ENCODE results near the gene SCAANT1. TPM values are rescaled to one million over a fixed set of nuclear protein-coding genes. Genes with fewer than 3 reads are reported as not detected.

The SCAANT1 gene
- not detected for total RNA-seq
- long read RNA-seq, result 0 reads

- intact Hi-C loops (cut with micrococcal nuclease), result no loop called here
- DNase-seq (peak; percentile 94), ATAC-seq (peak; percentile 94)
Measured at GRCh38 chr3:63911873-63912767, at the start of gene SCAANT1. Gene SCAANT1, minus strand, starts transcription at chr3:63912383.

DNA sequence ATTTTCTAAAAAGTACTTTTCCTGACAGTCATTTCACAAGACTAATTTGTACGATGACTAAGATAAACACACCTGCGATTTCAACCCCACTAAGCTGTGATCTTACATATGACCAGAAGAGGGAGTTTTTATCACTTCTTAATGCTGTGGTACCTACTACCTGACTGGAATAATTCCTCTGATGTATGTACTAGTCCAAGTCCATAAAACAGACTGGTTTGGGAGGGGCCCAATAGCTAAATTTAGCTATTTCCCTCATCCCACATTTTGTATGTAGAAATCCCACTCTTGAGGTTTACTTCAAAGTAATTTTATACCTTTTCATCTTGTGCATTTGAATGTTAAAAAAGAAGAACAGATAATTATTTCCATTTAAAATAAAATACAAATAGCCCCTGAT lies 49.7 kb upstream of the SCAANT1 start:
- intact Hi-C loops (cut with micrococcal nuclease), result no loop called here
- ATAC-seq, result peak; percentile 39
- no peak for DNase-seq

DNA sequence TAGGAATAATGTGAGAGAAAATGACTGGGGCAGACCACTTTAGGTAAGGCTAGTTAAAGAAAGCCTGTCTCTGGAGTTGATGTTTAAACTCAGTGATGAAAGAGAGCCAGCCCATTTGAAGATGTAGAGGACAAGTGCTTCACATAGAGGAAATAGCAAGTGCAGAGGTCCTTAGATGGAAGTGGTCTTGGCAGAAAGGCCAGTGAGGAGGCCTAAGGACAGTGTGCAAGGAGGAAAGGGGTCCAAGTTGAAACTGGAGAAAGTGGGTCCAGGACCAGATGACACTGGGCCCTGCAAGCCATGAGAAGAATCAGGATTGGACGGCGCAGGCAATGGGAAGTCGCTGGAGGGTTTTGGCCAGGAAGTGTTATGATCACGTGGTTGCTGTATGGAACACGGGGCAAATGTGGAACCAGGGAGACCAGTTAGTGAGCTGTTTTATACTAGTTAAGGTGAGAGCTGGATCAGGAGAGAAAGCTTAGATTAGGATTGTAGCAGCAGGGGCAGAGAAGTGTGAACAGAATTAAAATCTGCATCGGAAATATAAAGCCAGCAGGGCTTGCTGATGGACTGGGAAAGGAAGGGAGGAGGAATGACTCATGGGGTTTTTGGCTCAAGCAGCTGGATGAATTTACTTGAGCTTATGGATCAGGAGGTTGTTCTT lies 48.0 kb upstream of the SCAANT1 start:
- no peak for DNase-seq
- intact Hi-C loops (cut with micrococcal nuclease), result no loop called here

GRCh38 chr3:63959146-63959545 lies 47.0 kb upstream of the SCAANT1 start:
- intact Hi-C loops (cut with micrococcal nuclease), result no loop called here
- no peak for DNase-seq
- no peak for ATAC-seq

More for the DNA sequence above, 48.0 kb upstream of the SCAANT1 start:
- peak; percentile 62 for ATAC-seq

DNA sequence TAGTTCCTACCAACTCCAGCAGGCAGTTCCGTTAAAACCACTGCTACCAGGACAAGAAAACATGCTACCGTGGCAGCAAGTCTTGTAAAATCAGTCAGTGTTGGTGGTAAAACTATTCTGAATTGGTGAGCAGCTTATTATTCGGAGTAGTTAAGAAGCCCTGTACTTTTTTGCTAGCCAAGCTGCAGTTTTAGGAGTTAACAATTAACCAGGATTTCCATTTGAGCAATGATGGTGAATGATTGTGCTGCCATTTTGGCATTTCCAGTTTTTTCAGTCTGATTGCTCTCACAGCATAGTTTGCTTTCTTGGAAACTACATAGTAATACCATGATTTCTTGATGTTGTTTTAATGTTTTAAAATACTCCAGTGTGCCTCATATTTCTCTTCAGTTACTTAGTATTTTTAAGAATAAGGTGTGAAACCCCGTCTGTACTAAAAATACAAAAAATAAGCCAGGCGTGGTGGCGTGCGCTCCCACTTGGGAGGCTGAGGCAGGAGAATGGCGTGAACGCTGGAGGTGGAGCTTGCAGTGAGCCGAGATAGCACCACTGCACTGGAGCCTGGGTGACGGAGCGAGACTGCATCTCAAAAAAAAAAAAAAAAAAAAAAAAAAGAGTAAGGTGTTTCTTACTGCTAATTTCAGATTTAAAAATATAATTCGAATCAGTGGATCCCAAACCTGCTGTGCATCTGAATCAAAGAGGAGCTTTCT lies 43.8 kb upstream of the SCAANT1 start:
- ATAC-seq, result no peak
- intact Hi-C loops (cut with micrococcal nuclease), result no loop called here
- no peak for DNase-seq

- intact Hi-C loops (cut with micrococcal nuclease), result no loop called here
- DNase-seq, result no peak
- no peak for ATAC-seq
Measured at GRCh38 chr3:63955036-63955650, 43.0 kb upstream of the SCAANT1 start.

DNA sequence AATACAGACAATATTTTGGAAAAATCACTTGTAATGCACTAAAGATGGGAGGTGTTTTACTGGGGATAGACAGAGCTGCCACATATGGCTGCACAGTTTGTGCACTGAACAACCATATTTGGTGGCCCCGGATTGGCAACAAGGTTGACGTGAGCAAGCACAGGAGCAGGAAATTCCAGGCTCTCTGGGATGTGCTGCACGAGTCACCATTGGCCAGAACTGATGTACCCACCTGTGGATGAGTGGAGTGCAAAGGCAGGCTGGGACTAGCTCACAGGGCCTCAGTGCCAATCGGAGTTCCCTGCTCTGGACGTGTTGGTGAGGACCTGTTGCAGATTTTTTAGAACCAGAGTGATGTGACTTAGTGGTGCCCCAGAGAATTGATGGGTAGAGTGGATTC lies 42.0 kb upstream of the SCAANT1 start:
- DNase-seq, result no peak
- intact Hi-C loops (cut with micrococcal nuclease), result no loop called here
- no peak for ATAC-seq

DNA sequence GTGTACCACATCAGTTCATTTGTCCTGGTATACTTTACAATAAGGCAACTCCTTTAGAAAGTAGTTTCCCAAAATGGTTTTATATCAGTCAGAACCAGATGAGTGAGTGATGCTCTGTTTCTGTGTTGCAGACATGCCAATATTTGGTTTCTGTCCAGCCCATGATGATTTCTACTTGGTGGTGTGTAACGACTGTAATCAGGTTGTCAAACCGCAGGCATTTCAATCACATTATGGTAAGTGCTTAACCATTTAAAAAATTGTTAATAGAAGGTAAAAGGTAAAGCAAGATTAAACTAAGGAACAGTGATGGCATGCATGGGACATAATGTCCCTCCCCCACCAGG lies 40.0 kb upstream of the SCAANT1 start:
- no peak for ATAC-seq
- intact Hi-C loops (cut with micrococcal nuclease), result no loop called here

GRCh38 chr3:63951492-63952247 lies 39.5 kb upstream of the SCAANT1 start:
- intact Hi-C loops (cut with micrococcal nuclease), result no loop called here
- ATAC-seq (no peak), DNase-seq (no peak)

More for the DNA sequence above, 40.0 kb upstream of the SCAANT1 start:
- no peak for DNase-seq

- DNase-seq (no peak), ATAC-seq (no peak)
- intact Hi-C loops (cut with micrococcal nuclease), result no loop called here
Measured at GRCh38 chr3:63950698-63951097, 38.5 kb upstream of the SCAANT1 start.

DNA sequence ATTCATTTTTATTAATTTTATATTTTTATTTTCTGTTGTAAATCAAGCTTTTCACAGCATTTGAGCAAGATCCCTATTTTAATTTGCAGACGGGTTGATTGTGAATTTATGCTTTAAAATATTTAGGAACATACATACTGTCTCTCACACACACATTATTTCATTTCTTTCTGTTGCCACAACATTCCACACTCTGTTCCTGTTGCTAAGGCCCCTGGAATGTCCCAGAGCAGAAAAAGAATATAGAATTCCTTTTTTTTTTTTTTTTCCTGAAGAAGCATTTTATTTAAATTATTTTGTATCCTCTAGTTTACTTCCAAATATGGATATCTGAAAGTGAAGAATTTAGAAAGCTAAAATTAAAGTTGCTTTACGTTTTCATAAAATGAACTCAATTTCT lies 36.8 kb upstream of the SCAANT1 start:
- intact Hi-C loops (cut with micrococcal nuclease), result no loop called here
- no peak for ATAC-seq

DNA sequence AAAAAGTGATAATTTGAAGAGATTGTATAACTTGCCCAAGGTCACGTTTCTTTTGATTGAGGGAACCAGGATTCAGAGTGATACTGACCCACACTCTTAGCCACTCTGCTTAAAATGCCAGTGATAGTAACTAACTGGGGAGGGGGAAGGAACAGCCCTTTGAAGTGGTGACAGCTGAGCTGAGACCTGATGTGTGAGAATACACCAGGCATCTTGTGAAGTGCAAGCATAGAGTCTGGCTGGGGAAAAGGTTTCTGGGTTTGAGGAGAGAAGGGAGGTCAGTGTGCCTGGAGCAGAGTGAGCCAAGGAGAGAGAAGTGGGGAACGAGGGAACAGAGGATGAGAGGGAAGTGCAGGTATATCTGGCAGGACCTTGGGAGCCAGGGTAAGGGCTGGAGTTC lies 35.4 kb upstream of the SCAANT1 start:
- ATAC-seq (peak; percentile 57), DNase-seq (no peak)
- intact Hi-C loops (cut with micrococcal nuclease), result no loop called here

More for the DNA sequence above, 36.8 kb upstream of the SCAANT1 start:
- DNase-seq, result no peak

DNA sequence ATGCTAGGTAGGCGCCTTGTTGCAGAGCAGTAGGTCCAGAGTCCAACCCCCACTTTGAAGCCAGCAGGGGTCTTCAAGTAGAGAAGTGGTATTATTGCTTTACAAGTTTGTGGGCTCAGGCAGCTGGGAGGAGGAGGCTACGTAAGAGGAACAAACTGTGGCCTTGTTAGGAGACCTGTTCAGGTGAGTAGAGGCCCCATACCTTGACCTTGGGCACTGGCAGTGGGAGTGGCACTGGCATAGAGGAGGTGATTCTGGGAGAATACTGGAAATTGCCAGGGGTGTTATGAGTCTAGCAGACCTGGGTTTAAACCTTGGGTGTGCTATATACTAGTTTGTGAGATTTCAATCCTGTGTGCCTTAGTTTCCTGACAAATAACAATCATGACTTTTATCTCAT lies 34.6 kb upstream of the SCAANT1 start:
- no peak for ATAC-seq
- intact Hi-C loops (cut with micrococcal nuclease), result no loop called here
- no peak for DNase-seq

DNA sequence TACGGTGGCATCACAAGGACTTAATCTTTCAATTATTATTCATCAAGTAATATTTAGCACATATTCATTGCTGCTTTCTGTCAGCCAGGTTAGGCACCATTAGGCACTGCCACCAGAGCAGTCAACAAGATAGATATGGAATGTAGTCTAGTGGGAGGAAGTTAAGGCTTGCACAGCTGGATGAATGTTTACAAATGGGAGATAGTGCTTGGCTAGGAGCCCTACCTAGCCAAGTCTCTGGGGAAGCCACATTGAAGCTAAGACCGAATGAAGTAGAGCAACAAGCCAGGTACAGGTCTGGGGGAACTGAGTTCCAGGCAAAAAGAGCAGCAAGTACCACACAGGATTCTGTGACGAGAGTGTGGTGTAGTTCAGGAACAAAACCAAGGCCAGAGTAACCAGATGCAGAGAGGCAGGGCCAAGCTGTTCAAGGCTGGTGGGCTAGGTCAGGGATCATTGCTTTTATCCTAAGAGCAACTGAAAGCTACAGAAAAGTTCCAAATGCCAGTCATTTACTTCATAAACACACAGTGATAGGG lies 33.4 kb upstream of the SCAANT1 start:
- DNase-seq, result no peak
- peak; percentile 60 for ATAC-seq

DNA sequence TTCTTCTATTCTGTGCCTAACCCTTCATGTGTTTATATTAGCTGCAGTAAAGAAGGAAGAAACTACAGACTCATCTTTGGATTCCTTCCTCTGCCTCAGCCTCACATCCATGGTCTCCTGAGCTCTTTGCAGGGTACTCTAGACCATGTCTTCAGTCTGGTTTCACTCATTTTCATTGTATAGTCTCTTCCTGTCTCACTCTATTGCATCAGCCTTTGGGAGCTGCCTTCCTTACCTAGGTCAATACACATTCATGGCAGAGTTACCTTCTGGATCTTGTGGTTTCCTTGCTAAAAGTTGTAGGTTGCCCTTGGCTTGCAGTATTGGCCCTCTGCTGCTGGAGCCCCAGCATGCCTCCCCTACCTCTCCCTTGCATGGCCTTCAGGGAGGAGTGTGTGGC lies 31.5 kb upstream of the SCAANT1 start:
- DNase-seq, result no peak
- intact Hi-C loops (cut with micrococcal nuclease), result no loop called here
- no peak for ATAC-seq

More for the DNA sequence above, 33.4 kb upstream of the SCAANT1 start:
- intact Hi-C loops (cut with micrococcal nuclease), result no loop called here

GRCh38 chr3:63942528-63942927 lies 30.3 kb upstream of the SCAANT1 start:
- DNase-seq, result no peak
- intact Hi-C loops (cut with micrococcal nuclease), result no loop called here
- no peak for ATAC-seq

DNA sequence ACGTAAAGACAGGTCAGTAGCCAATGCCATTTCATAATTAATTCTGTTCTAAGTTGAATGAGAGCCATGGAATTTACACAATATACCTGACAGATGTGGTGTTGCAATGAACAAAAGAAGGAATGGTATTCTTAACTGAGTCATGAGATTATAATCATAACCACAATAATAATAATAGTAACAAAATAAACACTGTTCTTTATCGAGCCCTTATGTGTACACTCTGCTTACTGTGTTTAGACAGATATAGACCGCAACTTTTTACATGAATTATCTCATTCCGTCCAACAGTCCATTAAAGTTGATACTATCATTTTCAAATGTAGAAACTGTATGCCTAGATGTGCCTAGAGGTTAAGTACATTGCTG lies 28.2 kb upstream of the SCAANT1 start:
- ATAC-seq (no peak), DNase-seq (no peak)
- intact Hi-C loops (cut with micrococcal nuclease), result no loop called here
